PC-3 (cell line): ENCODE data around the gene ATP2B3. TPM values are rescaled to one million over a fixed set of nuclear protein-coding genes. Genes with fewer than 3 reads are reported as not detected.

Experiments used
- ATAC-seq: fragments of 200-7000 bp; cut with Tn5 transposase; 2 replicates; pipeline ENCODE4 v1.9.1; 2020; ENCODE audit warnings: mild to moderate bottlenecking, moderate library complexity
- BruUV-seq: library from RNA; stranded (reverse); fragments of 400-500 nt; replicated peaks from 2 replicates; lab custom pipeline; 2021; lab: Mats Ljungman, UMichigan
- CTCF ChIA-PET: fragments of 300-600 bp; sonication (Branson Sonifier 250); formaldehyde crosslinking; loops from one replicate; lab custom pipeline; 2022; ENCODE audit warnings: antibody characterized with exemption; lab: Charles Lee
- POLR2A ChIA-PET: fragments of 300-600 bp; sonication (Branson Sonifier 250); formaldehyde crosslinking; loops from one replicate; lab custom pipeline; 2022; ENCODE audit warnings: antibody characterized with exemption; ENCODE audit not compliant: unreplicated experiment; lab: Charles Lee
- DNase-seq: peaks from one replicate; pipeline ENCODE4 v3.0.0-alpha.2; 2015
- H2AFZ ChIP-seq: fragments of 300-600 bp; sonication (generic); 2 replicates; pipeline ENCODE4 v1.6.0; 2016; ENCODE audit warnings: antibody characterized with exemption, low read length
- H3F3A ChIP-seq: fragments of 300-600 bp; sonication (generic); one replicate; pipeline ENCODE4 v1.6.0; 2017; ENCODE audit warnings: antibody characterized with exemption, low read length, control low read depth, mild to moderate bottlenecking; ENCODE audit not compliant: unreplicated experiment
- H3K27ac ChIP-seq: fragments of 300-600 bp; sonication (generic); 2 replicates; pipeline ENCODE4 v1.5.1; 2016; ENCODE audit warnings: mild to moderate bottlenecking, low read length
- H3K27me3 ChIP-seq: fragments of 300-600 bp; sonication (generic); 2 replicates; pipeline ENCODE4 v1.6.1; 2016; ENCODE audit warnings: low read length, mixed read lengths
- H3K36me3 ChIP-seq: fragments of 300-600 bp; sonication (generic); 2 replicates; pipeline ENCODE4 v1.6.1; 2016; ENCODE audit warnings: low read depth, mixed run types, low read length, mixed read lengths
- H3K4me1 ChIP-seq: fragments of 300-600 bp; sonication (generic); 2 replicates; pipeline ENCODE4 v1.5.1; 2016; ENCODE audit warnings: low read length; ENCODE audit not compliant: insufficient read depth
- H3K4me2 ChIP-seq: fragments of 300-600 bp; sonication (generic); 2 replicates; pipeline ENCODE4 v1.6.0; 2016; ENCODE audit warnings: low read length
- H3K4me3 ChIP-seq: fragments of 300-600 bp; sonication (generic); 2 replicates; pipeline ENCODE4 v1.5.1; 2016; ENCODE audit warnings: mild to moderate bottlenecking, low read length, mixed read lengths
- H3K79me2 ChIP-seq: fragments of 300-600 bp; sonication (generic); 2 replicates; pipeline ENCODE4 v1.6.1; 2017; ENCODE audit warnings: low read length, mixed read lengths
- H3K9ac ChIP-seq: fragments of 300-600 bp; sonication (generic); 2 replicates; pipeline ENCODE4 v1.6.0; 2016; ENCODE audit warnings: mild to moderate bottlenecking, low read length
- H3K9me2 ChIP-seq: fragments of 300-600 bp; sonication (generic); replicated peaks from 2 replicates; pipeline ENCODE4 v1.6.1; 2016; ENCODE audit warnings: mixed run types, low read length, mixed read lengths
- H3K9me3 ChIP-seq: fragments of 300-600 bp; sonication (generic); 2 replicates; pipeline ENCODE4 v1.6.1; 2016; ENCODE audit warnings: low read length, mixed read lengths
- H4K20me1 ChIP-seq: fragments of 300-600 bp; sonication (generic); 2 replicates; pipeline ENCODE4 v1.6.1; 2016; ENCODE audit warnings: low read length, mixed read lengths
- CTCF ChIP-seq: fragments of 300-600 bp; sonication (generic); conservative IDR thresholded peaks from 2 replicates; pipeline ENCODE4 v1.5.1; 2017; ENCODE audit warnings: antibody characterized with exemption, low read depth, mild to moderate bottlenecking, low read length
- EZH2 ChIP-seq: fragments of 300-600 bp; sonication (generic); IDR thresholded peaks from one replicate; pipeline ENCODE4 v1.6.1; 2017; ENCODE audit warnings: antibody characterized with exemption, mild to moderate bottlenecking, low read length; ENCODE audit not compliant: unreplicated experiment
- EZH2phosphoT487 ChIP-seq: fragments of 300-600 bp; sonication (generic); IDR thresholded peaks from 2 replicates; pipeline ENCODE4 v1.6.1; 2018; ENCODE audit warnings: mild to moderate bottlenecking, antibody characterized with exemption, low read length, borderline replicate concordance
- intact Hi-C: fragments of 100-400 bp; cut with micrococcal nuclease; formaldehyde crosslinking; loops from 2 replicates; pipeline ENCODE4 v1.9.0; 2023
- total RNA-seq: library from RNA; depleted of rRNA; stranded (reverse); fragments of >200 nt; gene quantifications from 2 replicates; pipeline ENCODE4 v1.2.3, GENCODE V29; 2014

The ATP2B3 gene
- total RNA-seq, 1 experiment from 2014 or later, result not detected

GRCh38 chrX:153515435-153515834 lies 2.0 kb upstream of the ATP2B3 start:
- H4K20me1 ChIP-seq, result no peaks in the 10 kb centered on the region
- peaks cover 9% of the 10 kb centered on the region; the same call in 1 of the 2 replicates for H3K27me3 ChIP-seq
- no peaks in the 10 kb centered on the region for H3K9me3 ChIP-seq
- TF ChIP-seq CTCF (no peak), EZH2phosphoT487 (no peak), EZH2 (no peak)
- no peaks in the 10 kb centered on the region for H3K9me2 ChIP-seq
- ATAC-seq, result no peak
- H3K4me1 ChIP-seq, result no peaks in the 10 kb centered on the region
- H3K36me3 ChIP-seq, result no peaks in the 10 kb centered on the region
- H3K79me2 ChIP-seq, result no peaks in the 10 kb centered on the region
- H3K27ac ChIP-seq, result no peak overlapping the region
- no peak for DNase-seq
- no peak overlapping the region for H3K9ac ChIP-seq
- BruUV-seq, result no TSS peak
- H3K4me2 ChIP-seq, result no peak overlapping the region
- ChIA-PET CTCF (no interaction called here), POLR2A (no interaction called here)
- H3K4me3 ChIP-seq, result no peak overlapping the region
- intact Hi-C loops, result no loop called here
- H3F3A ChIP-seq, result no peaks in the 10 kb centered on the region
- H2AFZ ChIP-seq, result no peak overlapping the region

GRCh38 chrX:153516073-153516472 lies 1.4 kb upstream of the ATP2B3 start:
- no peak overlapping the region for H3K27ac ChIP-seq
- BruUV-seq, result no TSS peak
- no peaks in the 10 kb centered on the region for H3K79me2 ChIP-seq
- H3K36me3 ChIP-seq, result no peaks in the 10 kb centered on the region
- ChIA-PET POLR2A (no interaction called here), CTCF (no interaction called here)
- no peaks in the 10 kb centered on the region for H3K9me2 ChIP-seq
- ATAC-seq (no peak), DNase-seq (no peak)
- intact Hi-C loops, result no loop called here
- no peaks in the 10 kb centered on the region for H4K20me1 ChIP-seq
- peaks cover 9% of the 10 kb centered on the region; the same call in 1 of the 2 replicates for H3K27me3 ChIP-seq
- H3F3A ChIP-seq, result no peaks in the 10 kb centered on the region
- no peak overlapping the region for H3K4me3 ChIP-seq
- no peak overlapping the region for H2AFZ ChIP-seq
- H3K4me1 ChIP-seq, result no peaks in the 10 kb centered on the region
- no peaks in the 10 kb centered on the region for H3K9me3 ChIP-seq
- no peak for TF ChIP-seq CTCF
- TF ChIP-seq EZH2, result no peak
- TF ChIP-seq EZH2phosphoT487, result no peak
- H3K4me2 ChIP-seq, result no peak overlapping the region
- no peak overlapping the region for H3K9ac ChIP-seq

GRCh38 chrX:153517946-153518834 lies 748 bp downstream of the ATP2B3 start:
- Histone ChIP-seq H3K27ac (no peak overlapping the region), H2AFZ (no peak overlapping the region), H3K4me2 (no peak overlapping the region), H3K9me3 (no peaks in the 10 kb centered on the region), H3K27me3 (peaks cover 9% of the 10 kb centered on the region; the same call in 1 of the 2 replicates), H3K79me2 (no peaks in the 10 kb centered on the region), H4K20me1 (no peaks in the 10 kb centered on the region), H3K4me3 (no peak overlapping the region), H3K9ac (no peak overlapping the region), H3F3A (no peaks in the 10 kb centered on the region), H3K9me2 (no peaks in the 10 kb centered on the region), H3K4me1 (no peaks in the 10 kb centered on the region), H3K36me3 (no peaks in the 10 kb centered on the region)
- DNase-seq (no peak), ATAC-seq (no peak)
- ChIA-PET CTCF (no interaction called here), POLR2A (no interaction called here)
- intact Hi-C loops, result no loop called here
- no peak for TF ChIP-seq EZH2phosphoT487
- no peak for TF ChIP-seq EZH2
- no peak for TF ChIP-seq CTCF
- BruUV-seq, result no TSS peak
